SK-N-SH (cell line): Measurements from ENCODE around the gene MICAL2. TPM values are rescaled to one million over a fixed set of nuclear protein-coding genes. Genes with fewer than 3 reads are reported as not detected.
A peak's percentile ranks its signal among the peaks of the same experiment; 100 is the strongest.

ENCODE experiments used
- ELF1 ChIP-seq: IDR thresholded peaks from 2 replicates; pipeline ENCODE4 v1.4.0; 2012
- EP300 ChIP-seq, 2 experiments: IDR thresholded peaks; 2 replicates each; pipeline versions ENCODE4 v1.4.0 to v1.6.1; 2012; ENCODE audit warnings: borderline replicate concordance in 1 of 2, low read depth in 1 of 2, low read length in 1 of 2
- EZH2phosphoT487 ChIP-seq: fragments of 200-600 bp; sonication (generic); IDR thresholded peaks from 2 replicates; pipeline ENCODE4 v1.6.1; 2017; ENCODE audit warnings: low read depth, mixed run types, mild to moderate bottlenecking, antibody characterized with exemption, moderate library complexity, borderline replicate concordance
- FOSL2 ChIP-seq: IDR thresholded peaks from 2 replicates; pipeline ENCODE4 v1.4.0; 2012; ENCODE audit warnings: low read depth, mild to moderate bottlenecking, moderate library complexity, borderline replicate concordance
- FOXJ3 ChIP-seq: sonication (generic); formaldehyde crosslinking; IDR thresholded peaks from 2 replicates; pipeline ENCODE4 v1.5.1; 2020; ENCODE audit warnings: mild to moderate bottlenecking, missing genetic modification reagents
- FOXM1 ChIP-seq: IDR thresholded peaks from 2 replicates; pipeline ENCODE4 v1.4.0; 2012; ENCODE audit warnings: low read depth, mild to moderate bottlenecking
- GABPA ChIP-seq: IDR thresholded peaks from 2 replicates; pipeline ENCODE4 v1.4.0; 2012; ENCODE audit warnings: low read depth, mild to moderate bottlenecking
- JUND ChIP-seq: IDR thresholded peaks from 2 replicates; pipeline ENCODE4 v1.4.0; 2012
- MAX ChIP-seq: IDR thresholded peaks from 2 replicates; pipeline ENCODE4 v1.4.0; 2012; ENCODE audit warnings: low read depth
- MEF2A ChIP-seq: IDR thresholded peaks from 2 replicates; pipeline ENCODE4 v1.4.0; 2012; ENCODE audit warnings: low read depth, borderline replicate concordance
- MXI1 ChIP-seq: IDR thresholded peaks from 2 replicates; pipeline ENCODE4 v1.6.1; 2012; ENCODE audit warnings: mild to moderate bottlenecking, low read depth, low read length, improper control_type of control experiment
- NFIC ChIP-seq: IDR thresholded peaks from 2 replicates; pipeline ENCODE4 v1.4.0; 2012; ENCODE audit warnings: borderline replicate concordance
- NRF1 ChIP-seq: IDR thresholded peaks from 2 replicates; pipeline ENCODE4 v1.6.1; 2012; ENCODE audit warnings: low read depth, mild to moderate bottlenecking, low read length
- PBX3 ChIP-seq: IDR thresholded peaks from 2 replicates; pipeline ENCODE4; 2012
- POLR2AphosphoS5 ChIP-seq: IDR thresholded peaks from 2 replicates; pipeline ENCODE4 v1.6.1; 2012; ENCODE audit warnings: low read depth, low read length
- RFX5 ChIP-seq: IDR thresholded peaks from 2 replicates; pipeline ENCODE4 v1.6.1; 2012; ENCODE audit warnings: mild to moderate bottlenecking, improper control_type of control experiment, low read length
- RXRA ChIP-seq: IDR thresholded peaks from 2 replicates; pipeline ENCODE4 v1.4.0; 2012; ENCODE audit warnings: low read depth, mild to moderate bottlenecking, borderline replicate concordance
- TAF1 ChIP-seq: IDR thresholded peaks from 2 replicates; pipeline ENCODE4 v1.6.1; 2012; ENCODE audit warnings: low read depth, mild to moderate bottlenecking, low read length, moderate library complexity, borderline replicate concordance
- TCF12 ChIP-seq: IDR thresholded peaks from 2 replicates; pipeline ENCODE4 v1.4.0; 2012
- TEAD4 ChIP-seq: IDR thresholded peaks from 2 replicates; pipeline ENCODE4 v1.4.0; 2012; ENCODE audit warnings: mild to moderate bottlenecking, borderline replicate concordance; ENCODE audit not compliant: insufficient read depth
- USF1 ChIP-seq: IDR thresholded peaks from 2 replicates; pipeline ENCODE4 v1.4.0; 2012; ENCODE audit warnings: low read depth, borderline replicate concordance
- ZBTB33 ChIP-seq: IDR thresholded peaks from 2 replicates; pipeline ENCODE4 v1.4.0; 2012; ENCODE audit warnings: low read depth, borderline replicate concordance
- polyA plus RNA-seq, 3 experiments: library from polyadenylated mRNA; depleted of rRNA; stranded (reverse); fragments of >200 nt; gene quantifications; 2 replicates each; pipeline ENCODE4 v1.2.3, GENCODE V29; 2012

MICAL2 gene
- polyA plus RNA-seq, 1 of the 3 experiments (the other 2 are of a cell fraction) = 54.6 TPM

GRCh38 chr11:12200991-12201985 is 90.9 kb downstream of the MICAL2 start (continued):
- TF ChIP-seq GABPA = no peak
- peak in 1 of 2 experiments; percentile 67; a peak in 1 of 4 replicates for TF ChIP-seq EP300 (IDR thresholded peaks at IDR 0.05; ENCODE audit: borderline replicate concordance in 1 of 2, low read depth in 1 of 2, low read length in 1 of 2)
- no peak for TF ChIP-seq TEAD4
- peak; percentile 95 for TF ChIP-seq MAX
- peak; percentile 37; the same call in 1 of the 2 replicates for TF ChIP-seq PBX3
- TF ChIP-seq RFX5 = no peak
- no peak for TF ChIP-seq FOXJ3 (CRISPR knock-in tag)
- TF ChIP-seq FOSL2 = no peak
- TF ChIP-seq ZBTB33 = no peak
- no peak for TF ChIP-seq TAF1
- no peak for TF ChIP-seq NRF1
- TF ChIP-seq JUND = peak; percentile 43
- TF ChIP-seq NFIC = 0 out of 2 replicates have a peak, but pooled peaks have one; percentile 39
- TF ChIP-seq USF1 = peak; percentile 67; the same call in 1 of the 2 replicates
- TF ChIP-seq ELF1 = no peak
- no peak for TF ChIP-seq FOXM1
- peak; percentile 63 for TF ChIP-seq TCF12
- TF ChIP-seq POLR2AphosphoS5 = peak; percentile 31; the same call in 1 of the 2 replicates
- no peak; the same call in 1 of the 2 replicates for TF ChIP-seq MEF2A
- TF ChIP-seq EZH2phosphoT487 = no peak
- TF ChIP-seq MXI1 = no peak
- TF ChIP-seq RXRA = no peak; the same call in 1 of the 2 replicates
- TF ChIP-seq, all 33 proteins: peak for 11
